ENCODE measurements around the gene TLK1. TPM values are rescaled to one million over a fixed set of nuclear protein-coding genes. Genes with fewer than 3 reads are reported as not detected.
A peak's percentile ranks its signal among the peaks of the same experiment; 100 is the strongest.

TLK1 gene
- total and polyA plus RNA-seq, 9 of the 15 experiments (the other 6 are each of a cell fraction or from before 2014, with no cell fraction given) = 20.2 to 101 (median 40.5) TPM

DNA sequence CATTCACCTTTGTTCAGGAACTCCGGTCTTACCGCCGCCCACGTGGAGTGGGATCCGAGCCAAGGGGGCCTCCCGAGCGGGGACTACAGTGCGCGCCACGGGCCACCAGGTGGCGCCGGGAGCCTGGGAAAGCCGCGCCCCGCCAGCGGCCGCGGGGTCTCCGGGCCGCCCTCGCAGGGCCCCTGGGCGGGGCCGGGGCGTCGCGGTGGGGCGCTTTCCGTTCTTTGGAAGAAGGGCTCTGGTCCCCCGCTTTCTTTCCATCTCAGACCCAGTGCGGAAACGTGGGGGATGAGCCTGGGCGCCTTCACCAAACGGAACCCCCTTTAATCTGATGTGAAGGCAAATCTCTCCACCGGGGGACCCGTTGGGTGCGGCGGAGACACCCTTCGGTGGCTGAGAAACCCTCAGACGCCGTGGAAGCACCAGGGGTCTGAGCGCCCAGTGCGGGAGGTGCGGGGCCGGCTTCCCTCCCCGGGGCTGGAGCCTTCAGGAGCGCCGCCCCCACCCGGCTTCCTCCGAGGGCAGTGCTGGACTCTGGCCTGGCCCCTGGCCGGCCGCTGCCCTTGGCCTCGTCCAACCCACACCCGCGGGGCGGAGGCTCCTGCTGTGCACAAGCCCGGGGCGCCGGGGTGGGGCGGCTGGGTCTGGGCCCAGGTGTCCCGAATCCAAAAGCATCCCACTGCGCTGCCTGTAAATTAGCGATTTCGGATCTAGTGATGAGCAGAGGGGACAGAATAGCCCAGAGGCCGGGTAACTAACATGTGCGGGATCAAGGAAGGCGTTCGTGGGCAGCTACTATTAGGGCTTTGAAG is 187.0 kb downstream of the TLK1 start (continued):
- TF ChIP-seq MYC (IDR thresholded peaks at IDR 0.05; ENCODE audit: low read depth, low read length) = peak; percentile 98
- no peak for TF ChIP-seq MYC (CRISPR knock-in tag; IDR thresholded peaks at IDR 0.05; ENCODE audit: borderline replicate concordance, low read depth)
- no peak for TF ChIP-seq SNIP1 (IDR thresholded peaks at IDR 0.05; ENCODE audit: low read depth)
- TF ChIP-seq, protein P1, sequence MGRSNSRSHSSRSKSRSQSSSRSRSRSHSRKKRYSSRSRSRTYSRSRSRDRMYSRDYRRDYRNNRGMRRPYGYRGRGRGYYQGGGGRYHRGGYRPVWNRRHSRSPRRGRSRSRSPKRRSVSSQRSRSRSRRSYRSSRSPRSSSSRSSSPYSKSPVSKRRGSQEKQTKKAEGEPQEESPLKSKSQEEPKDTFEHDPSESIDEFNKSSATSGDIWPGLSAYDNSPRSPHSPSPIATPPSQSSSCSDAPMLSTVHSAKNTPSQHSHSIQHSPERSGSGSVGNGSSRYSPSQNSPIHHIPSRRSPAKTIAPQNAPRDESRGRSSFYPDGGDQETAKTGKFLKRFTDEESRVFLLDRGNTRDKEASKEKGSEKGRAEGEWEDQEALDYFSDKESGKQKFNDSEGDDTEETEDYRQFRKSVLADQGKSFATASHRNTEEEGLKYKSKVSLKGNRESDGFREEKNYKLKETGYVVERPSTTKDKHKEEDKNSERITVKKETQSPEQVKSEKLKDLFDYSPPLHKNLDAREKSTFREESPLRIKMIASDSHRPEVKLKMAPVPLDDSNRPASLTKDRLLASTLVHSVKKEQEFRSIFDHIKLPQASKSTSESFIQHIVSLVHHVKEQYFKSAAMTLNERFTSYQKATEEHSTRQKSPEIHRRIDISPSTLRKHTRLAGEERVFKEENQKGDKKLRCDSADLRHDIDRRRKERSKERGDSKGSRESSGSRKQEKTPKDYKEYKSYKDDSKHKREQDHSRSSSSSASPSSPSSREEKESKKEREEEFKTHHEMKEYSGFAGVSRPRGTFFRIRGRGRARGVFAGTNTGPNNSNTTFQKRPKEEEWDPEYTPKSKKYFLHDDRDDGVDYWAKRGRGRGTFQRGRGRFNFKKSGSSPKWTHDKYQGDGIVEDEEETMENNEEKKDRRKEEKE (IDR thresholded peaks at IDR 0.05; ENCODE audit: borderline replicate concordance in 1 of 2, control insufficient read depth in 1 of 2, low read depth in 2 of 2, low read length in 1 of 2) = 0 out of 4 replicates have a peak, but pooled peaks of 1 of the 2 experiments have one; percentile 58
- TF ChIP-seq XRCC4 (IDR thresholded peaks at IDR 0.05; ENCODE audit: extremely low read depth, insufficient read depth, insufficient read length) = no peak
- TF ChIP-seq, protein P2, sequence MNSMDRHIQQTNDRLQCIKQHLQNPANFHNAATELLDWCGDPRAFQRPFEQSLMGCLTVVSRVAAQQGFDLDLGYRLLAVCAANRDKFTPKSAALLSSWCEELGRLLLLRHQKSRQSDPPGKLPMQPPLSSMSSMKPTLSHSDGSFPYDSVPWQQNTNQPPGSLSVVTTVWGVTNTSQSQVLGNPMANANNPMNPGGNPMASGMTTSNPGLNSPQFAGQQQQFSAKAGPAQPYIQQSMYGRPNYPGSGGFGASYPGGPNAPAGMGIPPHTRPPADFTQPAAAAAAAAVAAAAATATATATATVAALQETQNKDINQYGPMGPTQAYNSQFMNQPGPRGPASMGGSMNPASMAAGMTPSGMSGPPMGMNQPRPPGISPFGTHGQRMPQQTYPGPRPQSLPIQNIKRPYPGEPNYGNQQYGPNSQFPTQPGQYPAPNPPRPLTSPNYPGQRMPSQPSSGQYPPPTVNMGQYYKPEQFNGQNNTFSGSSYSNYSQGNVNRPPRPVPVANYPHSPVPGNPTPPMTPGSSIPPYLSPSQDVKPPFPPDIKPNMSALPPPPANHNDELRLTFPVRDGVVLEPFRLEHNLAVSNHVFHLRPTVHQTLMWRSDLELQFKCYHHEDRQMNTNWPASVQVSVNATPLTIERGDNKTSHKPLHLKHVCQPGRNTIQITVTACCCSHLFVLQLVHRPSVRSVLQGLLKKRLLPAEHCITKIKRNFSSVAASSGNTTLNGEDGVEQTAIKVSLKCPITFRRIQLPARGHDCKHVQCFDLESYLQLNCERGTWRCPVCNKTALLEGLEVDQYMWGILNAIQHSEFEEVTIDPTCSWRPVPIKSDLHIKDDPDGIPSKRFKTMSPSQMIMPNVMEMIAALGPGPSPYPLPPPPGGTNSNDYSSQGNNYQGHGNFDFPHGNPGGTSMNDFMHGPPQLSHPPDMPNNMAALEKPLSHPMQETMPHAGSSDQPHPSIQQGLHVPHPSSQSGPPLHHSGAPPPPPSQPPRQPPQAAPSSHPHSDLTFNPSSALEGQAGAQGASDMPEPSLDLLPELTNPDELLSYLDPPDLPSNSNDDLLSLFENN (IDR thresholded peaks at IDR 0.05; ENCODE audit: low read depth in 2 of 2, low read length in 2 of 2) = 0 out of 4 replicates have a peak, but pooled peaks of 1 of the 2 experiments have one; percentile 31
- no peak for TF ChIP-seq LCOR (CRISPR knock-in tag; IDR thresholded peaks at IDR 0.05)
- TF ChIP-seq ZNF778 (CRISPR knock-in tag; IDR thresholded peaks at IDR 0.05) = no peak
- TF ChIP-seq EP400 (IDR thresholded peaks at IDR 0.05) = peak; percentile 83
- TF ChIP-seq TAF7 (tag; IDR thresholded peaks at IDR 0.05) = peak; percentile 50; the same call in 1 of the 2 replicates
- no peak for TF ChIP-seq ZNF197 (CRISPR knock-in tag; IDR thresholded peaks at IDR 0.05; ENCODE audit: low read depth)
- TF ChIP-seq SAP30 (IDR thresholded peaks at IDR 0.05; ENCODE audit: borderline replicate concordance, insufficient read depth, low read depth, low read length, poor library complexity, severe bottlenecking) = no peak
- TF ChIP-seq, protein P3, sequence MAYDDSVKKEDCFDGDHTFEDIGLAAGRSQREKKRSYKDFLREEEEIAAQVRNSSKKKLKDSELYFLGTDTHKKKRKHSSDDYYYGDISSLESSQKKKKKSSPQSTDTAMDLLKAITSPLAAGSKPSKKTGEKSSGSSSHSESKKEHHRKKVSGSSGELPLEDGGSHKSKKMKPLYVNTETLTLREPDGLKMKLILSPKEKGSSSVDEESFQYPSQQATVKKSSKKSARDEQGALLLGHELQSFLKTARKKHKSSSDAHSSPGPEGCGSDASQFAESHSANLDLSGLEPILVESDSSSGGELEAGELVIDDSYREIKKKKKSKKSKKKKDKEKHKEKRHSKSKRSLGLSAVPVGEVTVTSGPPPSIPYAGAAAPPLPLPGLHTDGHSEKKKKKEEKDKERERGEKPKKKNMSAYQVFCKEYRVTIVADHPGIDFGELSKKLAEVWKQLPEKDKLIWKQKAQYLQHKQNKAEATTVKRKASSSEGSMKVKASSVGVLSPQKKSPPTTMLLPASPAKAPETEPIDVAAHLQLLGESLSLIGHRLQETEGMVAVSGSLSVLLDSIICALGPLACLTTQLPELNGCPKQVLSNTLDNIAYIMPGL (CRISPR knock-in tag; IDR thresholded peaks at IDR 0.05) = peak; percentile 54; the same call in 1 of the 2 replicates
- TF ChIP-seq LARP7 (IDR thresholded peaks at IDR 0.05) = no peak
- peak; percentile 57 for TF ChIP-seq PCBP1 (IDR thresholded peaks at IDR 0.05; ENCODE audit: low read depth, low read length, poor library complexity, severe bottlenecking)
- TF ChIP-seq TCF7 (IDR thresholded peaks at IDR 0.05; ENCODE audit: borderline replicate concordance) = no peak
- TF ChIP-seq RBM25 (IDR thresholded peaks at IDR 0.05; ENCODE audit: low read depth, low read length, severe bottlenecking) = peak; percentile 14
- TF ChIP-seq SAFB2 (IDR thresholded peaks at IDR 0.05; ENCODE audit: borderline replicate concordance, low read depth, low read length, severe bottlenecking) = no peak

Data from K562 (cell line).